Mammary epithelial cell (primary cell): ENCODE data around the gene TYW1.

Experiments
- CTCF ChIP-seq, 2 donors: IDR thresholded peaks in 1 of 2; conservative IDR thresholded peaks in 1 of 2; 2 replicates each; pipeline ENCODE4 v1.5.1; 2011 to 2012; ENCODE audit warnings: inconsistent platforms in 2 of 2, low read length in 2 of 2, mild to moderate bottlenecking in 2 of 2, control low read depth in 1 of 2, low read depth in 1 of 2; ENCODE audit not compliant: insufficient read depth in 1 of 2; ENCODE audit errors: extremely low read depth in 1 of 2
- EZH2 ChIP-seq: IDR thresholded peaks from 2 replicates; pipeline ENCODE4 v1.6.1; 2012; ENCODE audit warnings: low read length, inconsistent platforms, borderline replicate concordance

GRCh38 chr7:67022511-67022910 is 25.9 kb downstream of the TYW1 start:
- TF ChIP-seq CTCF (conservative IDR thresholded peaks at IDR 0.05 in 1 of 2, IDR thresholded peaks at IDR 0.05 in 1 of 2; ENCODE audit: extremely low read depth in 1 of 2, insufficient read depth in 1 of 2, low read depth in 1 of 2, low read length in 2 of 2) (no peak), EZH2 (no peak)
